Measurements from ENCODE around the gene OR4D9. TPM values are rescaled to one million over a fixed set of nuclear protein-coding genes. Genes with fewer than 3 reads are reported as not detected.

The OR4D9 gene
- total and polyA plus RNA-seq, 7 donors: not detected

- Histone ChIP-seq H3K27ac (peak overlapping the region; percentile 75), H3K4me1 (peaks cover 5% of the 10 kb centered on the region), H3K9me3 (no peaks in the 10 kb centered on the region), H3K4me3 (peak overlapping the region; percentile 69), H3K36me3 (ENCODE audit: insufficient read depth in 1 of 2, low read depth in 1 of 2) (no peaks in the 10 kb centered on the region), H3K27me3 (ENCODE audit: insufficient read depth in 3 of 3, low read length in 2 of 3) (no peaks in the 10 kb centered on the region)
- 17 to 22% (median 19%) methylated on average over 13 of the region's 13 CpGs for WGBS, 3 donors
- DNase-seq (no peak), ATAC-seq (peak in 1 of 4 donors; percentile 1)
- intact Hi-C loops (cut with DNase I): no loop called here
- TF ChIP-seq CTCF (IDR thresholded peaks at IDR 0.05): no peak
Observed at GRCh38 chr11:59556917-59557348, 45.6 kb downstream of the OR4D9 start.

GRCh38 chr11:59558270-59558643 lies 46.9 kb downstream of the OR4D9 start:
- ATAC-seq: no peak
- 68 to 76% (median 70%) methylated on average over 7 of the region's 7 CpGs for WGBS, 3 donors
- TF ChIP-seq CTCF (IDR thresholded peaks at IDR 0.05): no peak
- Histone ChIP-seq H3K27me3 (ENCODE audit: insufficient read depth in 3 of 3, low read length in 2 of 3) (no peaks in the 10 kb centered on the region), H3K27ac (peak overlapping the region; percentile 19), H3K36me3 (ENCODE audit: insufficient read depth in 1 of 2, low read depth in 1 of 2) (no peaks in the 10 kb centered on the region), H3K9me3 (no peaks in the 10 kb centered on the region), H3K4me1 (peaks cover 5% of the 10 kb centered on the region), H3K4me3 (no peak overlapping the region)
- DNase-seq: no peak
- intact Hi-C loops (cut with DNase I): no loop called here

GRCh38 chr11:59559886-59560285 lies 48.5 kb downstream of the OR4D9 start:
- Histone ChIP-seq H3K9me3 (no peaks in the 10 kb centered on the region), H3K27ac (peak overlapping the region; percentile 90), H3K27me3 (ENCODE audit: insufficient read depth in 3 of 3, low read length in 2 of 3) (no peaks in the 10 kb centered on the region), H3K36me3 (ENCODE audit: insufficient read depth in 1 of 2, low read depth in 1 of 2) (no peaks in the 10 kb centered on the region), H3K4me3 (peak overlapping the region; percentile 74), H3K4me1 (peaks cover 5% of the 10 kb centered on the region)
- no peak for TF ChIP-seq CTCF (IDR thresholded peaks at IDR 0.05)
- peak; percentile 22 to 38 (median 30) for ATAC-seq
- intact Hi-C loops (cut with DNase I): loop anchor here in 1 of 2 donors (5.0 kb wide), 1 partner anchor 52 kb away; no protein-coding TSS in a partner anchor
- no peak for DNase-seq
- WGBS, 3 donors: 49 to 57% (median 54%) methylated on average over 8 of the region's 8 CpGs

GRCh38 chr11:59560290-59560701 lies 49.0 kb downstream of the OR4D9 start:
- H3K27ac ChIP-seq: peak overlapping the region; percentile 90
- DNase-seq (peak in 1 of 2 donors; percentile 52), ATAC-seq (peak; percentile 69 to 82 (median 78))
- H3K4me3 ChIP-seq: peak overlapping the region; percentile 74
- peaks cover 5% of the 10 kb centered on the region for H3K4me1 ChIP-seq
- no peaks in the 10 kb centered on the region for H3K27me3 ChIP-seq (ENCODE audit: insufficient read depth in 3 of 3, low read length in 2 of 3)
- WGBS, 3 donors: 0 to 1% (median 1%) methylated on average over 18 of the region's 18 CpGs
- H3K9me3 ChIP-seq: no peaks in the 10 kb centered on the region
- H3K36me3 ChIP-seq (ENCODE audit: insufficient read depth in 1 of 2, low read depth in 1 of 2): no peaks in the 10 kb centered on the region
- TF ChIP-seq CTCF (IDR thresholded peaks at IDR 0.05): no peak
- intact Hi-C loops (cut with DNase I): loop anchor here in 1 of 2 donors (5.0 kb wide), 1 partner anchor 52 kb away; no protein-coding TSS in a partner anchor

Data from psoas muscle (tissue), 8 donors.